HEK293 (cell line): Measurements from ENCODE around the gene ACYP1.

ENCODE experiments used
- ZIC2 ChIP-seq: fragments of 450-650 bp; formaldehyde crosslinking; IDR thresholded peaks from 2 replicates; pipeline ENCODE4 v1.5.1; 2016; ENCODE audit warnings: missing biosample characterization, missing genetic modification characterization
- ZNF292 ChIP-seq: fragments of 450-650 bp; formaldehyde crosslinking; IDR thresholded peaks from 2 replicates; pipeline ENCODE4 v1.5.1; 2016; ENCODE audit warnings: low read depth, missing biosample characterization, missing genetic modification characterization, borderline replicate concordance
- ZNF416 ChIP-seq: fragments of 450-650 bp; formaldehyde crosslinking; IDR thresholded peaks from 2 replicates; pipeline ENCODE4 v1.5.1; 2016; ENCODE audit warnings: missing biosample characterization, missing genetic modification characterization
- ZNF473 ChIP-seq: fragments of 450-650 bp; formaldehyde crosslinking; IDR thresholded peaks from 2 replicates; pipeline ENCODE4 v1.5.1; 2017; ENCODE audit warnings: missing biosample characterization, missing genetic modification characterization
- ZNF548 ChIP-seq: fragments of 450-650 bp; formaldehyde crosslinking; IDR thresholded peaks from 2 replicates; pipeline ENCODE4 v1.5.1; 2016; ENCODE audit warnings: missing biosample characterization, missing genetic modification characterization
- TF ChIP-seq, protein P1 (sequence below): fragments of 450-650 bp; formaldehyde crosslinking; IDR thresholded peaks from 2 replicates; pipeline ENCODE4 v1.5.1; 2016; ENCODE audit warnings: missing biosample characterization, missing genetic modification characterization
- TF ChIP-seq, protein P2 (sequence below): fragments of 450-650 bp; formaldehyde crosslinking; IDR thresholded peaks from 2 replicates; pipeline ENCODE4 v1.5.1; 2017; ENCODE audit warnings: missing biosample characterization, missing genetic modification characterization
- TF ChIP-seq, protein P3 (sequence below): fragments of 450-650 bp; formaldehyde crosslinking; IDR thresholded peaks from 2 replicates; pipeline ENCODE4 v1.5.1; 2016; ENCODE audit warnings: missing biosample characterization, missing genetic modification characterization

DNA sequence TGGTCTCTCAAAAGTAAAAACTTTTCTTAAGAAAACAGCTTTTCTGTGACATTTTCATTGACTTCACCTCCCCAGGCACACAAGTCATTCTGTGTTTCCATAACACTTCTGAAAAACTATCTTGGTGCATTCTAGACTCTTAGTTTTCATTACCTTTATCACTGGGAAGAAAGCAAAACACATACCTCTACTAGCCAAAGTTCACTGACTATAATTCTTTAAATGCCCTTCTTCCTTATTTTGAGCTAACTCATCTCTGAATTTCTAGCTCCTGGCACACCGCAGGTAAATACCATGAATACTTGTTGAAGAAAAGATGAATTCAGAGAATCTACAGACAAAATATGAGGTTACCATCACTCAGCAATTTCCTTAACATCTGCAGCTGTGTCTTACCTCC is 33.7 kb downstream of the ACYP1 start:
- no peak for TF ChIP-seq ZIC2 (tag by site-specific recombination)
- TF ChIP-seq ZNF416, result no peak
- no peak for TF ChIP-seq ZNF548 (tag by site-specific recombination)
- TF ChIP-seq, protein P1, sequence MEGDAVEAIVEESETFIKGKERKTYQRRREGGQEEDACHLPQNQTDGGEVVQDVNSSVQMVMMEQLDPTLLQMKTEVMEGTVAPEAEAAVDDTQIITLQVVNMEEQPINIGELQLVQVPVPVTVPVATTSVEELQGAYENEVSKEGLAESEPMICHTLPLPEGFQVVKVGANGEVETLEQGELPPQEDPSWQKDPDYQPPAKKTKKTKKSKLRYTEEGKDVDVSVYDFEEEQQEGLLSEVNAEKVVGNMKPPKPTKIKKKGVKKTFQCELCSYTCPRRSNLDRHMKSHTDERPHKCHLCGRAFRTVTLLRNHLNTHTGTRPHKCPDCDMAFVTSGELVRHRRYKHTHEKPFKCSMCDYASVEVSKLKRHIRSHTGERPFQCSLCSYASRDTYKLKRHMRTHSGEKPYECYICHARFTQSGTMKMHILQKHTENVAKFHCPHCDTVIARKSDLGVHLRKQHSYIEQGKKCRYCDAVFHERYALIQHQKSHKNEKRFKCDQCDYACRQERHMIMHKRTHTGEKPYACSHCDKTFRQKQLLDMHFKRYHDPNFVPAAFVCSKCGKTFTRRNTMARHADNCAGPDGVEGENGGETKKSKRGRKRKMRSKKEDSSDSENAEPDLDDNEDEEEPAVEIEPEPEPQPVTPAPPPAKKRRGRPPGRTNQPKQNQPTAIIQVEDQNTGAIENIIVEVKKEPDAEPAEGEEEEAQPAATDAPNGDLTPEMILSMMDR (tag by site-specific recombination), result no peak
- TF ChIP-seq, protein P2, sequence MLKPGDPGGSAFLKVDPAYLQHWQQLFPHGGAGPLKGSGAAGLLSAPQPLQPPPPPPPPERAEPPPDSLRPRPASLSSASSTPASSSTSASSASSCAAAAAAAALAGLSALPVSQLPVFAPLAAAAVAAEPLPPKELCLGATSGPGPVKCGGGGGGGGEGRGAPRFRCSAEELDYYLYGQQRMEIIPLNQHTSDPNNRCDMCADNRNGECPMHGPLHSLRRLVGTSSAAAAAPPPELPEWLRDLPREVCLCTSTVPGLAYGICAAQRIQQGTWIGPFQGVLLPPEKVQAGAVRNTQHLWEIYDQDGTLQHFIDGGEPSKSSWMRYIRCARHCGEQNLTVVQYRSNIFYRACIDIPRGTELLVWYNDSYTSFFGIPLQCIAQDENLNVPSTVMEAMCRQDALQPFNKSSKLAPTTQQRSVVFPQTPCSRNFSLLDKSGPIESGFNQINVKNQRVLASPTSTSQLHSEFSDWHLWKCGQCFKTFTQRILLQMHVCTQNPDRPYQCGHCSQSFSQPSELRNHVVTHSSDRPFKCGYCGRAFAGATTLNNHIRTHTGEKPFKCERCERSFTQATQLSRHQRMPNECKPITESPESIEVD, result no peak
- no peak for TF ChIP-seq ZNF292
- TF ChIP-seq, protein P3, sequence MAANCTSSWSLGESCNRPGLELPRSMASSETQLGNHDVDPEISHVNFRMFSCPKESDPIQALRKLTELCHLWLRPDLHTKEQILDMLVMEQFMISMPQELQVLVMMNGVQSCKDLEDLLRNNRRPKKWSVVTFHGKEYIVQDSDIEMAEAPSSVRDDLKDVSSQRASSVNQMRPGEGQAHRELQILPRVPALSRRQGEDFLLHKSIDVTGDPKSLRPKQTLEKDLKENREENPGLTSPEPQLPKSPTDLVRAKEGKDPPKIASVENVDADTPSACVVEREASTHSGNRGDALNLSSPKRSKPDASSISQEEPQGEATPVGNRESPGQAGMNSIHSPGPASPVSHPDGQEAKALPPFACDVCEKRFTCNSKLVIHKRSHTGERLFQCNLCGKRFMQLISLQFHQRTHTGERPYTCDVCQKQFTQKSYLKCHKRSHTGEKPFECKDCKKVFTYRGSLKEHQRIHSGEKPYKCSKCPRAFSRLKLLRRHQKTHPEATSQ, result no peak
- no peak for TF ChIP-seq ZNF473 (tag by site-specific recombination)
